ENCODE data around the gene KLF12. TPM values are rescaled to one million over a fixed set of nuclear protein-coding genes. Genes with fewer than 3 reads are reported as not detected.

Gene KLF12
- total and polyA plus RNA-seq, 2 donors (not counting 3 experiments of a cell fraction or from before 2014, with no cell fraction given) = 16.0 to 25.9 TPM

- H3K9me1 ChIP-seq (replicated peaks; ENCODE audit: control insufficient read depth, extremely low read depth, insufficient read depth, low read length) = no peaks in the 10 kb centered on the region
- H2AFZ ChIP-seq (ENCODE audit: low read depth, low read length) = no peak overlapping the region
- POLR2A ChIA-PET = no interaction called here
- no peaks in the 10 kb centered on the region for H3K27me3 ChIP-seq (ENCODE audit: control insufficient read depth in 2 of 2, insufficient read depth in 2 of 2, low read length in 2 of 2)
- no peaks in the 10 kb centered on the region for H3K36me3 ChIP-seq (ENCODE audit: control insufficient read depth in 2 of 2, extremely low read depth in 1 of 2, insufficient read depth in 2 of 2, low read length in 2 of 2)
- H4K20me1 ChIP-seq (replicated peaks; ENCODE audit: control insufficient read depth, extremely low read depth, insufficient read depth, low read length) = no peaks in the 10 kb centered on the region
- no peak overlapping the region for H3K4me3 ChIP-seq (replicated peaks in 1 of 3; ENCODE audit: insufficient read depth in 1 of 3, low read depth in 1 of 3, low read length in 3 of 3)
- intact Hi-C loops (cut with micrococcal nuclease) (no loop called here), dilution Hi-C loops (cut with MboI; ENCODE audit: extremely low pct_ligation_motif_present, low sequenced_read_pairs) (no loop called here)
- DNase-seq (ENCODE audit: low read depth, low spot score) (no peak), FAIRE-seq (no peak)
- H3K9ac ChIP-seq (replicated peaks; ENCODE audit: extremely low read depth, insufficient read depth, low read length) = no peak overlapping the region
- H3K9me3 ChIP-seq (replicated peaks; ENCODE audit: control insufficient read depth, insufficient read depth, low read length) = no peaks in the 10 kb centered on the region
- H3K4me2 ChIP-seq (ENCODE audit: insufficient read depth, low read length) = no peak overlapping the region
- H3K27ac ChIP-seq (ENCODE audit: insufficient read depth, low read depth, low read length) = no peak overlapping the region
- no peaks in the 10 kb centered on the region for H3K4me1 ChIP-seq (ENCODE audit: control insufficient read depth, extremely low read depth, insufficient read depth, low read length)
- no peak for TF ChIP-seq MAX (IDR thresholded peaks at IDR 0.05; ENCODE audit: insufficient read depth, insufficient read length)
- no peak for TF ChIP-seq MYC (IDR thresholded peaks at IDR 0.05; ENCODE audit: low read depth, low read length)
- TF ChIP-seq JUN (IDR thresholded peaks at IDR 0.05; ENCODE audit: borderline replicate concordance, insufficient read depth, insufficient read length, low read depth) = no peak
- no peak for TF ChIP-seq POLR2A (IDR thresholded peaks at IDR 0.05; ENCODE audit: low read depth, low read length)
- TF ChIP-seq FOS (IDR thresholded peaks at IDR 0.05; ENCODE audit: borderline replicate concordance, insufficient read depth, low read length) = no peak
- TF ChIP-seq GATA2 (IDR thresholded peaks at IDR 0.05; ENCODE audit: insufficient read depth, insufficient read length, low read depth, low read length) = no peak
- TF ChIP-seq EZH2 (IDR thresholded peaks at IDR 0.05; ENCODE audit: borderline replicate concordance, low read depth, low read length, severe bottlenecking) = no peak
- TF ChIP-seq POLR2AphosphoS5 (IDR thresholded peaks at IDR 0.05; ENCODE audit: insufficient read depth, low read depth, low read length) = no peak
- no peak for TF ChIP-seq CTCF (IDR thresholded peaks at IDR 0.05; ENCODE audit: extremely low read depth in 1 of 2, insufficient read depth in 1 of 2, low read depth in 1 of 2, low read length in 2 of 2)
- CTCF ChIA-PET = no interaction called here
- H3K79me2 ChIP-seq (ENCODE audit: control insufficient read depth, insufficient read depth, low read length) = no peaks in the 10 kb centered on the region
- no TSS peak for BruUV-seq (replicated peaks)
Measured at GRCh38 chr13:74173822-74174221, 39.6 kb upstream of the KLF12 start.

Measured in endothelial cell of umbilical vein (primary cell).